HepG2 (cell line): Measurements from ENCODE around the gene NOC2L. TPM values are rescaled to one million over a fixed set of nuclear protein-coding genes. Genes with fewer than 3 reads are reported as not detected.

Experiments used
- EHMT2 ChIP-seq: fragments of 200-600 bp; sonication (generic); IDR thresholded peaks from 2 replicates; pipeline ENCODE4 v1.7.0; 2017; ENCODE audit warnings: antibody characterized with exemption, low read depth, low read length, borderline replicate concordance
- EP300 ChIP-seq, 3 experiments: sonication (generic) in 1 of 3; formaldehyde crosslinking in 1 of 3; IDR thresholded peaks; 2 replicates each; pipeline versions ENCODE4 v1.5.1 to v1.6.1; 2011 to 2020; ENCODE audit warnings: low read depth in 2 of 3, low read length in 2 of 3, borderline replicate concordance in 1 of 3, improper control_type of control experiment in 1 of 3, mild to moderate bottlenecking in 1 of 3, missing genetic modification reagents in 1 of 3, moderate library complexity in 1 of 3
- KLF13 ChIP-seq: sonication (generic); formaldehyde crosslinking; IDR thresholded peaks from 2 replicates; pipeline ENCODE4 v1.4.0; 2020; ENCODE audit warnings: mild to moderate bottlenecking, missing genetic modification reagents
- MTA3 ChIP-seq: sonication (generic); formaldehyde crosslinking; IDR thresholded peaks from 2 replicates; pipeline ENCODE4 v1.4.0; 2020; ENCODE audit warnings: missing genetic modification reagents
- NFE2L2 ChIP-seq: fragments of 150-350 bp; IDR thresholded peaks from 2 replicates; pipeline ENCODE4 v1.6.1; 2014; ENCODE audit warnings: low read length
- ZFP90 ChIP-seq: sonication (generic); formaldehyde crosslinking; IDR thresholded peaks from 2 replicates; pipeline ENCODE4 v1.8.0; 2022; ENCODE audit warnings: missing genetic modification reagents, mild to moderate bottlenecking, inconsistent platforms, borderline replicate concordance
- ZNF12 ChIP-seq: sonication (generic); formaldehyde crosslinking; IDR thresholded peaks from 2 replicates; pipeline ENCODE4 v1.5.0; 2020; ENCODE audit warnings: missing genetic modification reagents
- ZNF430 ChIP-seq: sonication (generic); formaldehyde crosslinking; IDR thresholded peaks from 2 replicates; pipeline ENCODE4 v1.9.0; 2021; ENCODE audit warnings: mild to moderate bottlenecking, missing genetic modification reagents
- ZNF572 ChIP-seq: sonication (generic); formaldehyde crosslinking; IDR thresholded peaks from 2 replicates; pipeline ENCODE4 v1.5.1; 2020; ENCODE audit warnings: mild to moderate bottlenecking, missing genetic modification reagents
- ZNF75D ChIP-seq: sonication (generic); formaldehyde crosslinking; IDR thresholded peaks from 2 replicates; pipeline ENCODE4 v1.8.1; 2023; ENCODE audit warnings: missing genetic modification reagents, mild to moderate bottlenecking, borderline replicate concordance
- ZNF773 ChIP-seq: sonication (generic); formaldehyde crosslinking; IDR thresholded peaks from 2 replicates; pipeline ENCODE4 v1.4.0; 2020; ENCODE audit warnings: missing genetic modification reagents, borderline replicate concordance
- polyA plus RNA-seq, 8 experiments: library from polyadenylated mRNA; depleted of rRNA in 3 of 8; stranded (reverse) in 7 of 8; unstranded in 1 of 8; fragments of >200 nt; fragmentation: Illumina TruSeq in 4 of 8; extraction: Trizol in 4 of 8; gene quantifications; 2 replicates each; pipeline versions ENCODE4 v1.2.1 to v1.2.3, GENCODE V29; 2011 to 2016; ENCODE audit warnings: low read depth in 4 of 8, missing spikeins in 1 of 8, mixed read lengths in 1 of 8; ENCODE audit not compliant: insufficient read depth in 1 of 8
- total RNA-seq, 5 experiments: library from RNA; depleted of rRNA; stranded (reverse); fragments of >200 nt; fragmentation: Illumina TruSeq; extraction: Trizol; gene quantifications; 2 replicates each; pipeline ENCODE4 v1.2.3, GENCODE V29; 2016; ENCODE audit warnings: low read depth in 1 of 5
- TF ChIP-seq, protein P1 (sequence below): IDR thresholded peaks from 2 replicates; pipeline ENCODE4 v1.6.1; 2016; ENCODE audit warnings: missing biosample characterization, missing genetic modification reagents, low read depth
- TF ChIP-seq, protein P2 (sequence below): IDR thresholded peaks from 2 replicates; pipeline ENCODE4 v1.6.1; 2012; ENCODE audit warnings: low read depth, low read length, improper control_type of control experiment
- TF ChIP-seq, protein P3 (sequence below): sonication (generic); formaldehyde crosslinking; IDR thresholded peaks from 2 replicates; pipeline ENCODE4 v1.5.0; 2020; ENCODE audit warnings: missing genetic modification reagents
- TF ChIP-seq, protein P4 (sequence below): sonication (generic); formaldehyde crosslinking; conservative IDR thresholded peaks from 2 replicates; pipeline ENCODE4 v1.5.0; 2020; ENCODE audit warnings: missing genetic modification reagents
- TF ChIP-seq, protein P5 (sequence below): sonication (generic); formaldehyde crosslinking; IDR thresholded peaks from 2 replicates; pipeline ENCODE4 v1.5.1; 2020; ENCODE audit warnings: mild to moderate bottlenecking, missing genetic modification reagents
- TF ChIP-seq, protein P6 (sequence below): sonication (generic); formaldehyde crosslinking; IDR thresholded peaks from 2 replicates; pipeline ENCODE4 v1.8.1; 2023; ENCODE audit warnings: mild to moderate bottlenecking, missing genetic modification reagents

Gene NOC2L
- total and polyA plus RNA-seq, 2 of the 13 experiments (the other 11 are each of a cell fraction or from before 2014, with no cell fraction given), result 32.0 to 103 TPM

DNA sequence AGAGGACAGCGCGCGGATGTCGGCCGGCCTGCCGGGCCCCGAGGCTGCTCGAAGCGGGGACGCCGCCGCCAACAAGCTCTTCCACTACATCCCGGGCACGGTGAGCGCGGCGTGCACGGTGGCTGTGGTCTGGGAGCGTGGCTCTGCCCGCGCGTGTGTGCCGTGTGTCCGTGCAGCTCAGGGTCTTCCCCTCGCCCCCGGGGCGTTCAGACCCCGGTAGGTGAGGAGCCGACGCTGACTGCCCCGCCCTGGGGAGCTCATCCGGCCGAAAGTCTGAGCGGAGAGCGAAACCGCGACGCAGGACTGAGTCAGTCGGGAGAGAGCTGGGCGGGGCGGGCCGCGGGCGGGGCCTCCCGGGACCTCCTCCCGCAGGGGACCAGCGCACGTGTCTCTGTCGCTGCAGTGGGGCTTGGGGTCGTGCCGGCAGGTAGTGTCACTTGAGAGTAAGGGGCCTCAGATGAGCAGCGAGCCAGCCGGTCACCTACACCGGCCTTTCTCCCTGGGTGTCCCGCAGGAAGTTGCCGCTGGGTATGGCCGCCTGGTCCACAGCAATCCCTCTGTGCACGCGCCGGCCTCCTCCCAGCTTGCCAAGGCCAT lies 7.7 kb upstream of the NOC2L start (continued):
- TF ChIP-seq EP300 (IDR thresholded peaks at IDR 0.05; ENCODE audit: low read depth in 2 of 2, low read length in 2 of 2), result no peak
- TF ChIP-seq EP300 (CRISPR knock-in tag; IDR thresholded peaks at IDR 0.05; ENCODE audit: borderline replicate concordance), result no peak
- no peak for TF ChIP-seq NFE2L2
- TF ChIP-seq, protein P1, sequence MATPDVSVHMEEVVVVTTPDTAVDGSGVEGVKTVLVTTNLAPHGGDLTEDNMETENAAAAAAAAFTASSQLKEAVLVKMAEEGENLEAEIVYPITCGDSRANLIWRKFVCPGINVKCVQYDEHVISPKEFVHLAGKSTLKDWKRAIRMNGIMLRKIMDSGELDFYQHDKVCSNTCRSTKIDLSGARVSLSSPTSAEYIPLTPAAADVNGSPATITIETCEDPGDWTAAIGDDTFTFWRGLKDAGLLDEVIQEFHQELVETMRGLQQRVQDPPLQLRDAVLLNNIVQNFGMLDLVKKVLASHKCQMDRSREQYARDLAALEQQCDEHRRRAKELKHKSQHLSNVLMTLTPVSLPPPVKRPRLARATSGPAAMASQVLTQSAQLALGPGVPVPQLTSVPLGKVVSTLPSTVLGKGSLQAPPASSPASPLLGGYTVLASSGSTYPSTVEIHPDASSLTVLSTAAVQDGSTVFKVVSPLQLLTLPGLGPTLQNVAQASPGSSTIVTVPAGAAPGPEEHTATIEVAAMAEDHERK (CRISPR knock-in tag), result no peak
- no peak for TF ChIP-seq ZNF12 (CRISPR knock-in tag)
- TF ChIP-seq, protein P2, sequence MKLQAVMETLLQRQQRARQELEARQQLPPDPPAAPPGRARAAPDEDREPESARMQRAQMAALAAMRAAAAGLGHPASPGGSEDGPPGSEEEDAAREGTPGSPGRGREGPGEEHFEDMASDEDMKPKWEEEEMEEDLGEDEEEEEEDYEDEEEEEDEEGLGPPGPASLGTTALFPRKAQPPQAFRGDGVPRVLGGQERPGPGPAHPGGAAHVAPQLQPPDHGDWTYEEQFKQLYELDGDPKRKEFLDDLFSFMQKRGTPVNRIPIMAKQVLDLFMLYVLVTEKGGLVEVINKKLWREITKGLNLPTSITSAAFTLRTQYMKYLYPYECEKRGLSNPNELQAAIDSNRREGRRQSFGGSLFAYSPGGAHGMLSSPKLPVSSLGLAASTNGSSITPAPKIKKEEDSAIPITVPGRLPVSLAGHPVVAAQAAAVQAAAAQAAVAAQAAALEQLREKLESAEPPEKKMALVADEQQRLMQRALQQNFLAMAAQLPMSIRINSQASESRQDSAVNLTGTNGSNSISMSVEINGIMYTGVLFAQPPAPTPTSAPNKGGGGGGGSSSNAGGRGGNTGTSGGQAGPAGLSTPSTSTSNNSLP, result no peak
- TF ChIP-seq, protein P3, sequence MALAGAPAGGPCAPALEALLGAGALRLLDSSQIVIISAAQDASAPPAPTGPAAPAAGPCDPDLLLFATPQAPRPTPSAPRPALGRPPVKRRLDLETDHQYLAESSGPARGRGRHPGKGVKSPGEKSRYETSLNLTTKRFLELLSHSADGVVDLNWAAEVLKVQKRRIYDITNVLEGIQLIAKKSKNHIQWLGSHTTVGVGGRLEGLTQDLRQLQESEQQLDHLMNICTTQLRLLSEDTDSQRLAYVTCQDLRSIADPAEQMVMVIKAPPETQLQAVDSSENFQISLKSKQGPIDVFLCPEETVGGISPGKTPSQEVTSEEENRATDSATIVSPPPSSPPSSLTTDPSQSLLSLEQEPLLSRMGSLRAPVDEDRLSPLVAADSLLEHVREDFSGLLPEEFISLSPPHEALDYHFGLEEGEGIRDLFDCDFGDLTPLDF (CRISPR knock-in tag), result no peak
- TF ChIP-seq, protein P4, sequence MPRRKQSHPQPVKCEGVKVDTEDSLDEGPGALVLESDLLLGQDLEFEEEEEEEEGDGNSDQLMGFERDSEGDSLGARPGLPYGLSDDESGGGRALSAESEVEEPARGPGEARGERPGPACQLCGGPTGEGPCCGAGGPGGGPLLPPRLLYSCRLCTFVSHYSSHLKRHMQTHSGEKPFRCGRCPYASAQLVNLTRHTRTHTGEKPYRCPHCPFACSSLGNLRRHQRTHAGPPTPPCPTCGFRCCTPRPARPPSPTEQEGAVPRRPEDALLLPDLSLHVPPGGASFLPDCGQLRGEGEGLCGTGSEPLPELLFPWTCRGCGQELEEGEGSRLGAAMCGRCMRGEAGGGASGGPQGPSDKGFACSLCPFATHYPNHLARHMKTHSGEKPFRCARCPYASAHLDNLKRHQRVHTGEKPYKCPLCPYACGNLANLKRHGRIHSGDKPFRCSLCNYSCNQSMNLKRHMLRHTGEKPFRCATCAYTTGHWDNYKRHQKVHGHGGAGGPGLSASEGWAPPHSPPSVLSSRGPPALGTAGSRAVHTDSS, result no peak
- TF ChIP-seq ZNF75D (CRISPR knock-in tag), result no peak
- no peak for TF ChIP-seq EHMT2
- TF ChIP-seq, protein P5, sequence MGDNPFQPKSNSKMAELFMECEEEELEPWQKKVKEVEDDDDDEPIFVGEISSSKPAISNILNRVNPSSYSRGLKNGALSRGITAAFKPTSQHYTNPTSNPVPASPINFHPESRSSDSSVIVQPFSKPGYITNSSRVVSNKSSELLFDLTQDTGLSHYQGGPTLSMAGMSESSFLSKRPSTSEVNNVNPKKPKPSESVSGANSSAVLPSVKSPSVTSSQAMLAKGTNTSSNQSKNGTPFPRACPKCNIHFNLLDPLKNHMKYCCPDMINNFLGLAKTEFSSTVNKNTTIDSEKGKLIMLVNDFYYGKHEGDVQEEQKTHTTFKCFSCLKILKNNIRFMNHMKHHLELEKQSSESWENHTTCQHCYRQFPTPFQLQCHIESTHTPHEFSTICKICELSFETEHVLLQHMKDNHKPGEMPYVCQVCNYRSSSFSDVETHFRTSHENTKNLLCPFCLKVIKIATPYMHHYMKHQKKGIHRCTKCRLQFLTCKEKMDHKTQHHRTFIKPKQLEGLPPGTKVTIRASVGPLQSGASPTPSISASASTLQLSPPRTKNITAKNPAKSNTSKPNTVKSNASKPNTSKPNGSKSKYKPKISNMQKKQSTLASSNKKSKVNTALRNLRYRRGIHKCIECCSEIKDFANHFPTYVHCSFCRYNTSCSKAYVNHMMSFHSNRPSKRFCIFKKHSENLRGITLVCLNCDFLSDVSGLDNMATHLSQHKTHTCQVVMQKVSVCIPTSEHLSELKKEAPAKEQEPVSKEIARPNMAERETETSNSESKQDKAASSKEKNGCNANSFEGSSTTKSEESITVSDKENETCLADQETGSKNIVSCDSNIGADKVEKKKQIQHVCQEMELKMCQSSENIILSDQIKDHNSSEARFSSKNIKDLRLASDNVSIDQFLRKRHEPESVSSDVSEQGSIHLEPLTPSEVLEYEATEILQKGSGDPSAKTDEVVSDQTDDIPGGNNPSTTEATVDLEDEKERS (CRISPR knock-in tag), result no peak
- TF ChIP-seq ZNF773 (CRISPR knock-in tag), result no peak
- no peak for TF ChIP-seq ZNF572 (CRISPR knock-in tag)
- 0 out of 2 replicates have a peak, but pooled peaks have one; percentile 39 for TF ChIP-seq ZNF430
- TF ChIP-seq KLF13 (CRISPR knock-in tag), result no peak
- TF ChIP-seq MTA3 (CRISPR knock-in tag), result no peak
- TF ChIP-seq, protein P6, sequence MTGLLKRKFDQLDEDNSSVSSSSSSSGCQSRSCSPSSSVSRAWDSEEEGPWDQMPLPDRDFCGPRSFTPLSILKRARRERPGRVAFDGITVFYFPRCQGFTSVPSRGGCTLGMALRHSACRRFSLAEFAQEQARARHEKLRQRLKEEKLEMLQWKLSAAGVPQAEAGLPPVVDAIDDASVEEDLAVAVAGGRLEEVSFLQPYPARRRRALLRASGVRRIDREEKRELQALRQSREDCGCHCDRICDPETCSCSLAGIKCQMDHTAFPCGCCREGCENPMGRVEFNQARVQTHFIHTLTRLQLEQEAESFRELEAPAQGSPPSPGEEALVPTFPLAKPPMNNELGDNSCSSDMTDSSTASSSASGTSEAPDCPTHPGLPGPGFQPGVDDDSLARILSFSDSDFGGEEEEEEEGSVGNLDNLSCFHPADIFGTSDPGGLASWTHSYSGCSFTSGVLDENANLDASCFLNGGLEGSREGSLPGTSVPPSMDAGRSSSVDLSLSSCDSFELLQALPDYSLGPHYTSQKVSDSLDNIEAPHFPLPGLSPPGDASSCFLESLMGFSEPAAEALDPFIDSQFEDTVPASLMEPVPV (CRISPR knock-in tag), result peak; percentile 86; the same call in 1 of the 2 replicates
- no peak; the same call in 1 of the 2 replicates for TF ChIP-seq ZFP90 (CRISPR knock-in tag)
